ENCODE measurements around the gene HSPA1A. TPM values are rescaled to one million over a fixed set of nuclear protein-coding genes. Genes with fewer than 3 reads are reported as not detected.

The HSPA1A gene
- total and polyA plus RNA-seq, 9 of the 15 experiments (the other 6 are each of a cell fraction or from before 2014, with no cell fraction given) = 2.2 to 273 (median 107) TPM

DNA sequence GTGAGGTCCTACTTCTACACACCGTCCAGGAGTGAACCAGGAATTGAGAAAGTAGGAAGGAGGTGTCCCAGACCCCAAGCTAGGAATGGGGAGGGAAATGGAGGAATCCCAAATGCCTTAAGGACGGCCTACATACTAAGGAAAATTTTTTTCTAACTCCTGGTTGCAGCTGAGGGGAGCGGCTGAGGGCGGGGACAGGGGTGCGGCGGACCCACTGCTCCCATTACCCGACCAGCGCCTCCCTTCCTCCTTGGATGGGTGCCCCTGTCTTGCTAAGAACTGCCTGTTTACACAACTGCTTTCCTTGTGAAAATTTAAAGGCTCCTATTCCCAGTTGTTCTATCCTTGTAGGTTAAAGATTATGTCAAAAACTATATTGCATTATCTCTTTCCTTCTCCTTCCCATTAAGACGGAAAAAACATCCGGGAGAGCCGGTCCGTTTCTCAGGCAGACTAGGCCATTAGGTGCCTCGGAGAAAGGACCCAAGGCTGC lies 11.5 kb downstream of the HSPA1A start (continued):
- 0 out of 2 replicates have a peak, but pooled peaks have one; percentile 36 for TF ChIP-seq DIDO1 (tag; IDR thresholded peaks at IDR 0.05; ENCODE audit: low read depth)
- TF ChIP-seq ZNF583 (CRISPR knock-in tag; IDR thresholded peaks at IDR 0.05) = 0 out of 2 replicates have a peak, but pooled peaks have one; percentile 21
- peak; percentile 48; the same call in 1 of the 2 replicates for TF ChIP-seq ZNF23 (CRISPR knock-in tag; IDR thresholded peaks at IDR 0.05)
- peak; percentile 81 for TF ChIP-seq ZNF444 (CRISPR knock-in tag; IDR thresholded peaks at IDR 0.05)
- TF ChIP-seq MIER1 (IDR thresholded peaks at IDR 0.05; ENCODE audit: low read depth) = no peak
- TF ChIP-seq, protein P1, sequence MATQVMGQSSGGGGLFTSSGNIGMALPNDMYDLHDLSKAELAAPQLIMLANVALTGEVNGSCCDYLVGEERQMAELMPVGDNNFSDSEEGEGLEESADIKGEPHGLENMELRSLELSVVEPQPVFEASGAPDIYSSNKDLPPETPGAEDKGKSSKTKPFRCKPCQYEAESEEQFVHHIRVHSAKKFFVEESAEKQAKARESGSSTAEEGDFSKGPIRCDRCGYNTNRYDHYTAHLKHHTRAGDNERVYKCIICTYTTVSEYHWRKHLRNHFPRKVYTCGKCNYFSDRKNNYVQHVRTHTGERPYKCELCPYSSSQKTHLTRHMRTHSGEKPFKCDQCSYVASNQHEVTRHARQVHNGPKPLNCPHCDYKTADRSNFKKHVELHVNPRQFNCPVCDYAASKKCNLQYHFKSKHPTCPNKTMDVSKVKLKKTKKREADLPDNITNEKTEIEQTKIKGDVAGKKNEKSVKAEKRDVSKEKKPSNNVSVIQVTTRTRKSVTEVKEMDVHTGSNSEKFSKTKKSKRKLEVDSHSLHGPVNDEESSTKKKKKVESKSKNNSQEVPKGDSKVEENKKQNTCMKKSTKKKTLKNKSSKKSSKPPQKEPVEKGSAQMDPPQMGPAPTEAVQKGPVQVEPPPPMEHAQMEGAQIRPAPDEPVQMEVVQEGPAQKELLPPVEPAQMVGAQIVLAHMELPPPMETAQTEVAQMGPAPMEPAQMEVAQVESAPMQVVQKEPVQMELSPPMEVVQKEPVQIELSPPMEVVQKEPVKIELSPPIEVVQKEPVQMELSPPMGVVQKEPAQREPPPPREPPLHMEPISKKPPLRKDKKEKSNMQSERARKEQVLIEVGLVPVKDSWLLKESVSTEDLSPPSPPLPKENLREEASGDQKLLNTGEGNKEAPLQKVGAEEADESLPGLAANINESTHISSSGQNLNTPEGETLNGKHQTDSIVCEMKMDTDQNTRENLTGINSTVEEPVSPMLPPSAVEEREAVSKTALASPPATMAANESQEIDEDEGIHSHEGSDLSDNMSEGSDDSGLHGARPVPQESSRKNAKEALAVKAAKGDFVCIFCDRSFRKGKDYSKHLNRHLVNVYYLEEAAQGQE (IDR thresholded peaks at IDR 0.05; ENCODE audit: borderline replicate concordance) = no peak
- TF ChIP-seq, protein P1 (CRISPR knock-in tag; IDR thresholded peaks at IDR 0.05; ENCODE audit: low read depth) = peak; percentile 80
- TF ChIP-seq ZNF212 (CRISPR knock-in tag; IDR thresholded peaks at IDR 0.05) = peak; percentile 82; the same call in 1 of the 2 replicates
- TF ChIP-seq ZNF174 (CRISPR knock-in tag; IDR thresholded peaks at IDR 0.05) = peak; percentile 85; the same call in 1 of the 2 replicates
- TF ChIP-seq MAFG (tag; conservative IDR thresholded peaks at IDR 0.05) = 0 out of 2 replicates have a peak, but pooled peaks have one; percentile 10
- TF ChIP-seq, protein P2, sequence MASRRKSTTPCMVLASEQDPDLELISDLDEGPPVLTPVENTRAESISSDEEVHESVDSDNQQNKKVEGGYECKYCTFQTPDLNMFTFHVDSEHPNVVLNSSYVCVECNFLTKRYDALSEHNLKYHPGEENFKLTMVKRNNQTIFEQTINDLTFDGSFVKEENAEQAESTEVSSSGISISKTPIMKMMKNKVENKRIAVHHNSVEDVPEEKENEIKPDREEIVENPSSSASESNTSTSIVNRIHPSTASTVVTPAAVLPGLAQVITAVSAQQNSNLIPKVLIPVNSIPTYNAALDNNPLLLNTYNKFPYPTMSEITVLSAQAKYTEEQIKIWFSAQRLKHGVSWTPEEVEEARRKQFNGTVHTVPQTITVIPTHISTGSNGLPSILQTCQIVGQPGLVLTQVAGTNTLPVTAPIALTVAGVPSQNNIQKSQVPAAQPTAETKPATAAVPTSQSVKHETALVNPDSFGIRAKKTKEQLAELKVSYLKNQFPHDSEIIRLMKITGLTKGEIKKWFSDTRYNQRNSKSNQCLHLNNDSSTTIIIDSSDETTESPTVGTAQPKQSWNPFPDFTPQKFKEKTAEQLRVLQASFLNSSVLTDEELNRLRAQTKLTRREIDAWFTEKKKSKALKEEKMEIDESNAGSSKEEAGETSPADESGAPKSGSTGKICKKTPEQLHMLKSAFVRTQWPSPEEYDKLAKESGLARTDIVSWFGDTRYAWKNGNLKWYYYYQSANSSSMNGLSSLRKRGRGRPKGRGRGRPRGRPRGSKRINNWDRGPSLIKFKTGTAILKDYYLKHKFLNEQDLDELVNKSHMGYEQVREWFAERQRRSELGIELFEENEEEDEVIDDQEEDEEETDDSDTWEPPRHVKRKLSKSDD (conservative IDR thresholded peaks at IDR 0.05; ENCODE audit: low read length) = 0 out of 2 replicates have a peak, but pooled peaks have one; percentile 38
- peak; percentile 77; the same call in 1 of the 2 replicates for TF ChIP-seq GABPB2 (CRISPR knock-in tag; conservative IDR thresholded peaks at IDR 0.05)
- TF ChIP-seq, protein P3, sequence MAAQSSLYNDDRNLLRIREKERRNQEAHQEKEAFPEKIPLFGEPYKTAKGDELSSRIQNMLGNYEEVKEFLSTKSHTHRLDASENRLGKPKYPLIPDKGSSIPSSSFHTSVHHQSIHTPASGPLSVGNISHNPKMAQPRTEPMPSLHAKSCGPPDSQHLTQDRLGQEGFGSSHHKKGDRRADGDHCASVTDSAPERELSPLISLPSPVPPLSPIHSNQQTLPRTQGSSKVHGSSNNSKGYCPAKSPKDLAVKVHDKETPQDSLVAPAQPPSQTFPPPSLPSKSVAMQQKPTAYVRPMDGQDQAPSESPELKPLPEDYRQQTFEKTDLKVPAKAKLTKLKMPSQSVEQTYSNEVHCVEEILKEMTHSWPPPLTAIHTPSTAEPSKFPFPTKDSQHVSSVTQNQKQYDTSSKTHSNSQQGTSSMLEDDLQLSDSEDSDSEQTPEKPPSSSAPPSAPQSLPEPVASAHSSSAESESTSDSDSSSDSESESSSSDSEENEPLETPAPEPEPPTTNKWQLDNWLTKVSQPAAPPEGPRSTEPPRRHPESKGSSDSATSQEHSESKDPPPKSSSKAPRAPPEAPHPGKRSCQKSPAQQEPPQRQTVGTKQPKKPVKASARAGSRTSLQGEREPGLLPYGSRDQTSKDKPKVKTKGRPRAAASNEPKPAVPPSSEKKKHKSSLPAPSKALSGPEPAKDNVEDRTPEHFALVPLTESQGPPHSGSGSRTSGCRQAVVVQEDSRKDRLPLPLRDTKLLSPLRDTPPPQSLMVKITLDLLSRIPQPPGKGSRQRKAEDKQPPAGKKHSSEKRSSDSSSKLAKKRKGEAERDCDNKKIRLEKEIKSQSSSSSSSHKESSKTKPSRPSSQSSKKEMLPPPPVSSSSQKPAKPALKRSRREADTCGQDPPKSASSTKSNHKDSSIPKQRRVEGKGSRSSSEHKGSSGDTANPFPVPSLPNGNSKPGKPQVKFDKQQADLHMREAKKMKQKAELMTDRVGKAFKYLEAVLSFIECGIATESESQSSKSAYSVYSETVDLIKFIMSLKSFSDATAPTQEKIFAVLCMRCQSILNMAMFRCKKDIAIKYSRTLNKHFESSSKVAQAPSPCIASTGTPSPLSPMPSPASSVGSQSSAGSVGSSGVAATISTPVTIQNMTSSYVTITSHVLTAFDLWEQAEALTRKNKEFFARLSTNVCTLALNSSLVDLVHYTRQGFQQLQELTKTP (IDR thresholded peaks at IDR 0.05; ENCODE audit: low read depth in 1 of 2, partially characterized antibody in 2 of 2) = peak; percentile 46 to 95
